GM12873 (cell line): ENCODE results near the gene UBE2K.

ENCODE experiments used
- CTCF ChIP-seq: IDR thresholded peaks from 2 replicates; pipeline ENCODE4 v1.5.1; 2012; ENCODE audit warnings: low read depth, mild to moderate bottlenecking, moderate library complexity, low read length, control low read depth; ENCODE audit not compliant: insufficient read depth; ENCODE audit errors: missing control alignments

The UBE2K gene

DNA sequence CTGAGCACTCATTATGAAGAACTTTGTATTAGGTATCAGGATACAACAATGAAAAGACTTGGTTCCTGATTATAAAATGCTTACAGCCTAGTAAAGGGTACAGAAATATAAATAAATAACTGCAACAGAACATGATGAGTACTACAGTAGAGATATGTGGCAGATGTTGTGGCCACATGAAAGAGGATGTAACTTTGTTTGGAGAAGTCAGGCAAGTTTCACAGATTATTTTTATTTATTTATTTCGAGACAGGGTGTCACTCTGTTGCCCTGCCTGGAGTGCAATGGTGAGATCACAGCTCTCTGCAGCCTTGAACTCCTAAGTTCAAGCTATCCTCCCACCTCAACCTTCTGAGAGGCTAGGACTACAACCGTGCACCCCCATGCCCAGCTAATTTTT lies 15.8 kb upstream of the UBE2K start:
- TF ChIP-seq CTCF = no peak

- TF ChIP-seq CTCF = no peak
These were observed 11.9 kb upstream of the UBE2K start for GRCh38 chr4:39685990-39686389.

DNA sequence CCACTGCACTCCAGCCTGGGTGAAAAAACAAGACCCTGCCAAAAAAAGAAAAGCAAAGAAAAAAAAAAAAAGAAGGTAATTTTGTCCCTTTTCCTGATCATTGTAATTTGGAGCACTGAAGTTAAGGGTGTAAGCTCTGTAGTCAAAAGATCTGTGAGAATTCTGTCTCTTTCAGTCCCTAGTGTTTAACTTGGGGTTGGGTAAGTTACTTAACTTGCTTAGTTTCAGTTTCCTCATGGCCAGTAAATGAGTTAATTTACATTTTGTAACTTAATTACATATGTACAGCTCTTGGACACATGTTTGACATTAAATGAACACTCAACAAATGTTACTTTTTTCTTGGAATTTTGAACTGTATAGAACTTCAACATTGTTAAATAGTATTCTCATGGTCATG lies 10.9 kb upstream of the UBE2K start:
- TF ChIP-seq CTCF = no peak

DNA sequence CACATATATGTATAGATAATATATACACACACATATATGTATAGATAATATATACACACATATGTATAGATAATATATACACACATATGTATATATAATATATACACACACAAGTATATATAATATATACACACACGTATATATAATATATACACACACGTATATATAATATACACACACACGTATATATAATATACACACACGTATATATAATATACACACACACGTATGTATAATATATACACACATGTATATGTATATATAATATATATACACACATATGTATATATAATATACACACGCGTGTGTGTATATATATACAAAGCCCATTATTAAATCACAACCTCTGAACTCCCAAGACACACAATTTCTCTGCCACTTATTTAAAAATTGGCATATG lies 8.0 kb upstream of the UBE2K start:
- no peak for TF ChIP-seq CTCF

GRCh38 chr4:39698424-39699009 lies 581 bp downstream of the UBE2K start:
- no peak for TF ChIP-seq CTCF

GRCh38 chr4:39699687-39700409 lies 1.9 kb downstream of the UBE2K start:
- TF ChIP-seq CTCF = no peak

DNA sequence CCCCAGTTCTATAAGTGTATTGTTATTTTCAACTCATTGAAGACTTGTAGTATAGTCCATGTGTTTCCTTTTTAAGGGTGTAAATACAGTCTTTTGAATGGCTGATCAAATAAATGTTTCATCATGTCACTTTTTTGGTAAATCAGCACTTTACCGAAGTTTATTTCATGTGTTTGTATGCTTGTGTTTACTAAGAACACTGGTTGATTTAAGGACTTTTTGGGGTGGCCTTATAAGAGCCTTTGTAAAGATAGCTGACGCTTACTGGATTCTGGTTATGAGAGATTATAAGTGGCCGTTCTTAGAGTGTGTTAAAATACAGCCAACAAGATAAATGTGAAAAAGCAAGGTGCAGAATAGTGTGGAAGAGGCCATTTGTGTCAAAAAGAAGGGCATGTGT lies 2.6 kb downstream of the UBE2K start:
- TF ChIP-seq CTCF = no peak
